HepG2 (cell line): ENCODE measurements around the gene USP25. TPM values are rescaled to one million over a fixed set of nuclear protein-coding genes. Genes with fewer than 3 reads are reported as not detected.

Source experiments
- ATAC-seq: fragments of 200-7000 bp; cut with Tn5 transposase; 3 replicates; pipeline ENCODE4 v1.9.1; 2020; ENCODE audit warnings: mild to moderate bottlenecking, moderate library complexity
- BruUV-seq: library from RNA; stranded (reverse); fragments of 400-500 nt; replicated peaks from 2 replicates; lab custom pipeline; 2021; lab: Mats Ljungman, UMichigan
- CTCF ChIA-PET: fragments of 300-600 bp; formaldehyde crosslinking; extraction: SDS; loops from one replicate; lab custom pipeline; 2021; ENCODE audit warnings: low total read pairs, inconsistent platforms, low intra/inter-chr PET ratio; lab: Yijun Ruan, JAX
- POLR2A ChIA-PET: fragments of 350-600 bp; sonication (Branson Sonifier 250); formaldehyde crosslinking; loops from one replicate; lab custom pipeline; 2020; ENCODE audit warnings: antibody characterized with exemption, inconsistent platforms; lab: Yijun Ruan, JAX
- DNase-seq: peaks from one replicate; pipeline ENCODE4 v3.0.0-alpha.2; 2015; ENCODE audit warnings: low spot score
- FAIRE-seq: peaks from 3 replicates; lab custom pipeline; 2011; peaks lifted over from hg19 to GRCh38; lab: Jason Lieb, UNC
- H2AFZ ChIP-seq: one replicate; pipeline ENCODE4 v1.6.1; 2011; ENCODE audit warnings: low read length, inconsistent platforms
- H3K27ac ChIP-seq: fragments of 300-600 bp; 3 replicates; pipeline ENCODE4 v1.8.0; 2011; ENCODE audit warnings: mixed run types, mild to moderate bottlenecking, mixed read lengths, low read length, inconsistent platforms; ENCODE audit not compliant: insufficient read depth; ENCODE audit errors: extremely low read length
- H3K27me3 ChIP-seq, 2 experiments: fragments of 200-600 bp in 1 of 2; 2 replicates in 1 of 2; 3 replicates in 1 of 2; pipeline versions ENCODE4 v1.6.0 to v1.8.0; 2011; ENCODE audit warnings: low read length in 2 of 2, mild to moderate bottlenecking in 2 of 2, moderate library complexity in 2 of 2, inconsistent platforms in 1 of 2; ENCODE audit not compliant: insufficient read depth in 2 of 2, control insufficient read depth in 1 of 2
- H3K36me3 ChIP-seq, 2 experiments: fragments of 200-600 bp in 1 of 2; replicated peaks in 1 of 2; 2 replicates in 1 of 2; 3 replicates in 1 of 2; pipeline versions ENCODE4 v1.5.1 to v1.8.0; 2011; ENCODE audit warnings: low read length in 2 of 2, inconsistent platforms in 1 of 2; ENCODE audit not compliant: insufficient read depth in 2 of 2, control insufficient read depth in 1 of 2
- H3K4me1 ChIP-seq: 2 replicates; pipeline ENCODE4 v1.5.1; 2012; ENCODE audit warnings: low read length, inconsistent platforms; ENCODE audit not compliant: insufficient read depth
- H3K4me2 ChIP-seq: 2 replicates; pipeline ENCODE4 v1.6.0; 2011; ENCODE audit warnings: low read depth, low read length, inconsistent platforms
- H3K4me3 ChIP-seq, 3 experiments: fragments of 200-600 bp in 1 of 3; sonication (generic), shearing (Covaris generic) in 1 of 3; replicated peaks in 1 of 3; 2 replicates each; pipeline ENCODE4 v1.5.1; 2011 to 2016; ENCODE audit warnings: low read length in 3 of 3, inconsistent platforms in 2 of 3, low read depth in 2 of 3, mild to moderate bottlenecking in 2 of 3, control low read depth in 1 of 3, mixed read lengths in 1 of 3; ENCODE audit not compliant: insufficient read depth in 1 of 3
- H3K79me2 ChIP-seq: one replicate; pipeline ENCODE4 v1.6.1; 2011; ENCODE audit warnings: low read length, inconsistent platforms; ENCODE audit not compliant: insufficient read depth
- H3K9ac ChIP-seq: 2 replicates; pipeline ENCODE4 v1.6.0; 2011; ENCODE audit warnings: mild to moderate bottlenecking, low read depth, low read length, inconsistent platforms; ENCODE audit not compliant: insufficient read depth
- H3K9me3 ChIP-seq: 2 replicates; pipeline ENCODE4 v1.5.1; 2012; ENCODE audit warnings: mild to moderate bottlenecking, low read length
- H4K20me1 ChIP-seq: 2 replicates; pipeline ENCODE4 v1.6.0; 2011; ENCODE audit warnings: inconsistent platforms, mild to moderate bottlenecking, low read length, moderate library complexity; ENCODE audit not compliant: insufficient read depth
- JUNB ChIP-seq: sonication (generic); formaldehyde crosslinking; IDR thresholded peaks from 2 replicates; pipeline ENCODE4 v1.8.0; 2022; ENCODE audit warnings: missing genetic modification reagents, mild to moderate bottlenecking, borderline replicate concordance
- KDM1A ChIP-seq: IDR thresholded peaks from 2 replicates; pipeline ENCODE4 v1.6.1; 2016; ENCODE audit warnings: missing compliant biosample characterization
- KLF11 ChIP-seq: IDR thresholded peaks from 2 replicates; pipeline ENCODE4 v1.6.1; 2016; ENCODE audit warnings: missing compliant biosample characterization
- PRPF4 ChIP-seq: fragments of 200-400 bp; formaldehyde crosslinking; IDR thresholded peaks from 2 replicates; pipeline ENCODE4 v1.6.1; 2016; ENCODE audit warnings: low read length, low read depth; ENCODE audit not compliant: poor library complexity, severe bottlenecking
- SKIL ChIP-seq: sonication (generic); formaldehyde crosslinking; IDR thresholded peaks from 2 replicates; pipeline ENCODE4 v1.8.0; 2022; ENCODE audit warnings: missing genetic modification reagents, mild to moderate bottlenecking, moderate library complexity, borderline replicate concordance
- YEATS2 ChIP-seq: sonication (generic); formaldehyde crosslinking; IDR thresholded peaks from 2 replicates; pipeline ENCODE4 v1.4.0; 2020; ENCODE audit warnings: missing genetic modification reagents, borderline replicate concordance
- ZFP36L2 ChIP-seq: sonication (generic); formaldehyde crosslinking; IDR thresholded peaks from 2 replicates; pipeline ENCODE4 v1.4.0; 2020; ENCODE audit warnings: missing genetic modification reagents
- ZNF589 ChIP-seq: sonication (generic); formaldehyde crosslinking; conservative IDR thresholded peaks from 2 replicates; pipeline ENCODE4 v1.8.0; 2022; ENCODE audit warnings: mild to moderate bottlenecking, moderate library complexity, missing genetic modification reagents
- WGBS: methylation state at CpG from one replicate; pipeline ENCODE4 v1.1.6; 2017; ENCODE audit warnings: low lambda C conversion rate; 5-methylcytosine and 5-hydroxymethylcytosine counted together
- in situ Hi-C: cut with HindIII; loops from 2 replicates; pipeline ENCODE4 v1.10.0; 2017; ENCODE audit warnings: low pct_unique_long_range_greater_than_20kb; ENCODE audit not compliant: extremely low pct_ligation_motif_present
- intact Hi-C: fragments of 100-400 bp; cut with micrococcal nuclease; formaldehyde crosslinking; loops from one replicate; pipeline ENCODE4 v1.10.0; 2022; ENCODE audit not compliant: unreplicated experiment
- polyA plus RNA-seq, 8 experiments: library from polyadenylated mRNA; depleted of rRNA in 3 of 8; stranded (reverse) in 7 of 8; unstranded in 1 of 8; fragments of >200 nt; fragmentation: Illumina TruSeq in 4 of 8; extraction: Trizol in 4 of 8; gene quantifications; 2 replicates each; pipeline versions ENCODE4 v1.2.1 to v1.2.3, GENCODE V29; 2011 to 2016; ENCODE audit warnings: low read depth in 4 of 8, missing spikeins in 1 of 8, mixed read lengths in 1 of 8; ENCODE audit not compliant: insufficient read depth in 1 of 8
- total RNA-seq, 5 experiments: library from RNA; depleted of rRNA; stranded (reverse); fragments of >200 nt; fragmentation: Illumina TruSeq; extraction: Trizol; gene quantifications; 2 replicates each; pipeline ENCODE4 v1.2.3, GENCODE V29; 2016; ENCODE audit warnings: low read depth in 1 of 5

USP25 gene
- total and polyA plus RNA-seq, 2 of the 13 experiments (the other 11 are each of a cell fraction or from before 2014, with no cell fraction given): 12.4 to 26.3 TPM

GRCh38 chr21:15781986-15782385 lies 52.2 kb downstream of the USP25 start (continued):
- no peak for TF ChIP-seq KDM1A
- no peak for TF ChIP-seq ZFP36L2 (CRISPR knock-in tag)
- no peak for TF ChIP-seq JUNB (CRISPR knock-in tag)
- no peak for TF ChIP-seq SKIL (CRISPR knock-in tag)

GRCh38 chr21:15788847-15789523 lies 59.2 kb downstream of the USP25 start:
- no peak for DNase-seq
- TF ChIP-seq KLF11 (CRISPR knock-in tag) (no peak), ZNF589 (no peak), YEATS2 (CRISPR knock-in tag) (no peak), PRPF4 (no peak)
- POLR2A ChIA-PET: no interaction called here
- H3K4me3 ChIP-seq: no peak overlapping the region
- no peak overlapping the region for H2AFZ ChIP-seq
- CTCF ChIA-PET: no interaction called here
- BruUV-seq: no TSS peak
- ATAC-seq: no peak
- no peaks in the 10 kb centered on the region for H3K36me3 ChIP-seq
- H3K27ac ChIP-seq: no peak overlapping the region
- intact Hi-C loops: no loop called here
- no peak overlapping the region for H3K9ac ChIP-seq
- 92% methylated on average over 4 of the region's 4 CpGs for WGBS
- no peaks in the 10 kb centered on the region for H3K4me1 ChIP-seq
- in situ Hi-C loops: no loop called here
- H4K20me1 ChIP-seq: no peaks in the 10 kb centered on the region
- no peaks in the 10 kb centered on the region for H3K79me2 ChIP-seq
- FAIRE-seq: no peak
- no peaks in the 10 kb centered on the region for H3K27me3 ChIP-seq
- no peak overlapping the region for H3K4me2 ChIP-seq
- no peaks in the 10 kb centered on the region for H3K9me3 ChIP-seq
